HG03108 (cell line): Measurements from ENCODE around the gene HNRNPU.

Experiments
- ATAC-seq: cut with Tn5 transposase; IDR thresholded peaks from one replicate; pipeline ENCODE4 v1.9.1; 2021; ENCODE audit warnings: moderate library complexity; ENCODE audit not compliant: unreplicated experiment

The HNRNPU gene

GRCh38 chr1:244863491-244864252 lies 671 bp downstream of the HNRNPU start:
- peak; percentile 1 for ATAC-seq

- ATAC-seq: peak; percentile 51
These were observed 1.4 kb downstream of the HNRNPU start for GRCh38 chr1:244862699-244863490.

DNA sequence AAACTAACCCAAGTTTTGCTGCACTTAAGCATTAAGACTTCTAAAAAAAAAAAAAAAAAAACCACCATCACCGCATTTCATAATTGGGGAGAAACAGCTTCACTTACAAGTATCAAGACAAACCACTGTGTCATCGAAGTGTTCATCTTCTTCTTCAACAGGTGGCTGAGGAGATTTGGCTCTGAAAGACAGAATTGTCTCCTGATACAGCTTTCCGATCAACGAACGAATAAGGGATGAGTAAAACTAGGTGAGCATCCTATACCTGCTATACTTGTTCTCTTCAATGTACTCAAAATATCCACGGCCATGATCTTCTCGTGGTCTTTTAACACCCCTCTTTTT lies 2.0 kb downstream of the HNRNPU start:
- no peak for ATAC-seq

DNA sequence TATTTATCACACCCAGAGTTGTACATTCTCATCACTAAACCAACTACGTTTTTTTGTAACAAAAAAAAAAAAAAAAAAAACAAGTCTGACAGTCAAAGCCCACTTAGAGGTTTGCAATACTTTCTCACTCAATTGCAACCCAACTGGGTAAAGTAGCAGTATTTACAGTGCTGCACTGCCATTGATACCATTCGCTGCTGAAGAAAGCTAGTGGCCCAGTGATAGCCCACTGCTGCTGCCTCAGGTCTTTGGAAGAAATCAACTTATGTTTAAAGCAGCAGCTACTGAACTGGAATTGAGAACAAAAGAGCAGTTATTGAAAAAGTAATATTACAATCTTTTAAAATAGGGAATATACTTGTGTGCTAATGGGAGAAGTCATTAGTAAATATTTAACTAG lies 2.7 kb downstream of the HNRNPU start:
- ATAC-seq: no peak

- ATAC-seq: no peak
These were observed 3.3 kb downstream of the HNRNPU start for GRCh38 chr1:244860914-244861610.

GRCh38 chr1:244860078-244860477 lies 4.3 kb downstream of the HNRNPU start:
- ATAC-seq: no peak

DNA sequence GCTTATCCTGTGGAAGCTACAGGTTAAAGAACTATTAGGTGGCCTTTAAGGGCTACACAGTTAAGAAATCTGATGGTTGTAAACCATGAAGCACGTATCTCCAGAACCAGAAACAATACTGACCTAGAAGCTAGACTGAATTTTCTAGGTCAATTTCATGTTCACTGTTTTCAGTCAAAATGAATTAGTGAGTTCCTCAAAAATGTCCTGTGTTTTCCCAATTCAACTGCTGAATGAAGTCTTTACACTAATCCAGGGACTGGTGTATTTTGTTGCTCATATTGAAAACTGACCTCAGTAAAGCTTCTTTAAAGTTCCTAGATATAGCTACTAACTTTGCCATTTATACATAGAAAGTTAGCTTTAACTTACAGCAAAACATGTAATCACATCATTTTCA lies 6.0 kb downstream of the HNRNPU start:
- no peak for ATAC-seq

DNA sequence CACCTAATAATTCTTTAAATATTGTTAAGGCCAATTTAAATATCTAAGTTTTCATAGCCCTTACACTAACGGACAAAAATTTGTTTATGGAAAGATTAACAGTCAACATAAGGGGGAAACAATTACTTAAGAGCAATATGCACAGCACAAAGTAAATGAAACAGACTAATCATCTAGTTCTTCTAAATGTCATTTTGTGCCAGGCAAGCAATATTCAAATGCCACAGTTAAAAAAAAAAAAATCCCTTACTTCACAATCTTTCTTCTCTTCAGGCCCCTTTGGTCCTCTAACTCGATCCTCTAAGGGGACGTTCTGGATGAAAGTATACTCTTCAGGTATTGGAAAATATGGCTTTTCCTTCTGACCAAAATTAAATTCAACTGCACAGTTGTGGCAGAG lies 6.6 kb downstream of the HNRNPU start:
- ATAC-seq: no peak

GRCh38 chr1:244854865-244855578 lies 9.3 kb downstream of the HNRNPU start:
- ATAC-seq: no peak

DNA sequence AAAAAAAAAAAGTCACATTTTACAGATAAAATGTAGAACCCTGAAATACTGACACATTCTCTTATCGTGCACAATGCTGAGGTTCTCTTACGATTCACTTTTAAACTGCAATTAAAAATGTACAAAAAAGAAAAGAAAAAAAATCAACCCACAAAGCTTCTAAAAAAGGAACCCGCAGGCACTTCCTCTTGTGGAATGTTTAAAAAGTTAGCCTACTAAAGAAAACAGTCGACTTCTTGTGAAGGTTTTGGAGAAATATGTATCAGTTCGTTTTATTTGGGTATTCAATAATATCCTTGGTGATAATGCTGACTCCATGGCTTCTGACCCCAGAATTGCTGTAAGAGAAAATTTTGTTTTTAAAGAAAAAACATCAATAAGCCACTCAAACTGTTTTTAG lies 10.2 kb downstream of the HNRNPU start:
- no peak for ATAC-seq

DNA sequence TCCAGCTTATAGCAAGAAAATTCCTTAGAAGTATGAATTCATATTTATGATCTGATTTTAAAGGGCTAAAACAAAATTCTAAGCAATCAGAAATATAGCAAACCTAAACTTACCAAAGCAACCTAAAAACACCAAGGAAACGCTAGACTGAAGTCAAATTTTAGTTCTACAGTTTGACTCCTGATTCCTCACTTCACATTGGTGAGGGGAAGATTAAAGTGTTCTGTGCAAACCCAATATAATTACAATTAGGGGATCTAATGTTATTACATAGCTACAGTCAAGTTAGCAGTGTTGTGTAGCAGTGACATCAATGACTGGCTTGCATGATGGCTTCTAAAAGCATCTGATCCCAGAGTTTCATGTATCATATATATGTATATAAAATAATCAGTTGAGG lies 11.6 kb downstream of the HNRNPU start:
- ATAC-seq: no peak

DNA sequence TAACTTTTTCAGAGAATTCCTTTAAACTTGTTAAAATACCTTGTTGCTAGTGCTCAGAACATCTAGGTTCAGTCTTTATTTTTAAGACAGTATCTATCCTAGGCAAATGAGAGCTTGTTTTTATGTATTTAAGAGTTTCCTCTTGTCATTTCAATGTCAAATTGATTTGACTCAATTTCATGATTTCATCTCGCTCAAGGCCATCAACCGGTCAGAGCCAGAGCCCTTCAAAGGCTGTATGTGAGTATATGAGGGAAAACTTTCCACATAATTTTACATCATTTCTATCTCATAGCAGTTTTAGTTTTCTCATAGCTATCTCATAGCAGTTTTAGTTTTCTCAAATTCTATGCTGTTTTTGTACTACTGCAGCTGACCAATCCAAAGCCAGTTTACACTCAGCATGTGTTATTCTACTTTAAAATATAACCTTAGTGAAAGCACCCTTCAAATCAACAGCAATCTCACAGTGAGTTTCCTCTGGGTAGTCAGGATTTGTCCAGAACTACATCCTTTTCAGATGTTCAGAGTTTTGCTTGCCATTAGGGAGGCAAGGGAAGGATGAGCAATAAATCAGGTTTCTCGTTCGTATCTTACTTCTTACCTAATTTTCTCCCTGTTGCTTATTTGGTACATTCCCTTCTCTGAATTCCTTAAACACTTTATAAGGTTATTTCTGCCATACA lies 12.7 kb downstream of the HNRNPU start:
- ATAC-seq: no peak

GRCh38 chr1:244850896-244851295 lies 13.4 kb downstream of the HNRNPU start:
- ATAC-seq: no peak

DNA sequence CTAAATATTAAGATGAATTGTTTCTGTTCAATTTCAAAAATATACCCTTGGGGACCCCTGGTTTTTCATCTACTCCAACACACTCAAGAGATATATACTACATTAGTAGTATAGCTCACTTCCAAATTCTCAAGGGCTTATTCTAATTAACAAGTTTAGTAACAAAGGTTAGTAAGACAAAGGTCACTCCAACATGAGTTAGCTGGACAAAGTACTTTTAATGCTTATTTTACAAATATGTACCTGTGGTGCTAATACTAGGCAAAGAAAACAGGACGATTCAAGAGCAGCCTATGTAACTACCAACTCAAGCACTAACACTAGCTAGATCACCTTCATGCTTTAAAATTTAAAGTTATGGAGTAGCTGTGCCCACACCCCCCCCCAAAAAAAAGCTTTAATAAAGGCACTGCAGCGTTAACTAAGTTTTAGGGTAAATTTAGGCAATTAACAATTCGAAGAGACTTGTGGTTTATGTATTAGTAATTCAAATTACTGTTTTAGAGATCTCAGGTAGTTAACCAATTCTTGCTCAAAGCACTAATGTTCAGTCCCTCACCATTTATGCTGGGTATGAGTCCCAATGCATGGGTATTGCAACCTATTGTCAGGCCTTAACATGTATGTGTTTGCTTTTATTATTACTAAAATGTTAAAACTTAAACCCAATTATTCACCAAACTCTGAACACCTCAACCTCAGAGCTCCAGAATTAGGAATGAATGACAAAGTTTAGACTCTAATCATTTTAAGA lies 14.1 kb downstream of the HNRNPU start:
- ATAC-seq: no peak

DNA sequence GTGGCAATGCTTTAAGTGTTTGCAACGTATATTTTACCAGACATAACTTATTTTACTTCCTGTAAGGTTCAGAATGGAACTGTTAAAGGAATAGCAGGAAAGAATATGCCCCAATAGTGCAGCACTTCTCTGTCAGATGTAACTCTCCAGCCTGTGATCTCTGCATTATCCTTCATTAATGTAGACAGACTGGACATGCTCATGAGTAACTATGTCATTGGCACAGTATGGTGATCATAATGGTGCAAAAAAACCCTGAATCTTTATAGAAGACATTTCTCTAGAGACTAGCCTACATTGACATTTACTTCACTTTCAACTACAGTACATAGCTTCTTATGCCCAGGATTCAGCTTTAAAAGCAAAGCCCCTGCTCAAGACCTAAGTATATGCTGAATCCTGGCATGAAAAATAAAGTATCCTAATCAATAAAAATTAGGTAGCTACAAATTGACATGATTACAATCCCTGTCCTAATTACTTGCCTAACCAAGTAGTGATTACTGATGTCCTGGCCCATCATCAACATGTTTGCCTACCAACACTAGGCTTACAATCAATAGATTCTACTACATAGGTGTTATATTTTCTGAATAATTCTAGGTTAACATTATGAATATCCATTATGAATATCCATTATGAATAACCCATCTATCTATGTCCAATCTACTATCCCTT lies 15.0 kb downstream of the HNRNPU start:
- ATAC-seq: no peak

GRCh38 chr1:244846653-244847052 lies 17.7 kb downstream of the HNRNPU start:
- no peak for ATAC-seq

DNA sequence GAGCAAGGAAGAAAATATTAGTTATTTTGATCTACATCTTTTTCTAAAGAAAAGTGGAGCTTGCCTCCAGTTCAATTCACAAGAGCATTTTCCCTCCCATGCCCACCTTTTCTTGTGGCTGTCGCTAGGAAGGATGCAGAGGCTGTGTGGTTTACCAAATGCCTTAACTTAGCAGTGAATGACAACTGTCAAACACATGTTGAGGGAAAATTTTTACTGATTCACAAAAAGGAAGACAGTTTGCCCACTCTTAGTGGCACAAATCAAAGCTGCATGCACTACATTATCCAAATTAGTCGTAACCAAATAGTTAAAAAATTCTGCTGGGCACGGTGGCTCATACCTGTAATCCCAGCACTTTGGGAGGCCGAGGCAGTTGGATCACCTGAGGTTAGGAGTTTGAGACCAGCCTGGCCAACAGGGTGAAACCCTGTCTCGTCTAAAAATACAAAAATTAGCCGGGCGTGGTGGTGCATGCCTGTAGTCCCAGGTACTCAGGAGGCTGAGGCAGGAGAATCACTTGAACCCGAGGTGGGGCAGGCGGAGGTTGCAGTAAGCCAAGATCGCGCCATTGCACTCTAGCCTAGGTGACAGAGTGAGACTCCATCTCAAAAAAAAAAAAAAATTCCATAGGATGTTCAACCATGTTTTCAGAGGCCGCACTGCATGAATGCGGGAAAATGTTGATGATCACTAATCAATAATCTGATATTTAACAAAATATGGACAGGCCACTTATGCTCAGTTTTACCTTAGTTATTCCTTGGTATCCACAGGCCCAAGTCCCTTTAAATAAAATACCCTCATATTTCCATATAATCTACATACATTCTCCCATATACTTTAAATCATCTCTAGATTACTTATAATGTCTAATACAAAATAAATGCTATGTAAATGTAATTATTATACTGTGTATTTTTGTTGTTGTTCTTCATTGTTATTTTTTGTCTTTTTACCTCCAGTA lies 19.9 kb downstream of the HNRNPU start:
- no peak for ATAC-seq
